ENCODE results near the gene HIGD2A. TPM values are rescaled to one million over a fixed set of nuclear protein-coding genes. Genes with fewer than 3 reads are reported as not detected.

HIGD2A gene
- total and polyA plus RNA-seq, 9 of the 15 experiments (the other 6 are each of a cell fraction or from before 2014, with no cell fraction given): 94.7 to 264 (median 163) TPM

- TF ChIP-seq PCBP2 (IDR thresholded peaks at IDR 0.05; ENCODE audit: low read depth, low read length, poor library complexity, severe bottlenecking) (no peak), POLR2H (tag; IDR thresholded peaks at IDR 0.05; ENCODE audit: low read depth) (peak; percentile 93), HMGN3 (IDR thresholded peaks at IDR 0.05; ENCODE audit: borderline replicate concordance, extremely low read depth, insufficient read length, low read depth, low read length) (no peak), SOX6 (IDR thresholded peaks at IDR 0.05) (peak; percentile 58; the same call in 1 of the 2 replicates), ZBTB12 (CRISPR knock-in tag; IDR thresholded peaks at IDR 0.05) (no peak), MCM5 (IDR thresholded peaks at IDR 0.05; ENCODE audit: low read depth) (no peak), POLR2G (IDR thresholded peaks at IDR 0.05; ENCODE audit: low read depth, low read length) (peak; percentile 89), UBTF (IDR thresholded peaks at IDR 0.05; ENCODE audit: borderline replicate concordance in 1 of 2, low read depth in 2 of 2, low read length in 2 of 2) (0 out of 4 replicates have a peak, but pooled peaks of 1 of the 2 experiments have one; percentile 38), MTA1 (IDR thresholded peaks at IDR 0.05; ENCODE audit: borderline replicate concordance) (peak; percentile 66; the same call in 1 of the 2 replicates), ZBTB7A (IDR thresholded peaks at IDR 0.05; ENCODE audit: borderline replicate concordance, control insufficient read depth, low read depth, low read length) (peak; percentile 77; the same call in 1 of the 2 replicates), ZNF384 (IDR thresholded peaks at IDR 0.05; ENCODE audit: low read depth, low read length) (0 out of 2 replicates have a peak, but pooled peaks have one; percentile 9), TRIM24 (IDR thresholded peaks at IDR 0.05) (peak in 1 of 2 experiments; percentile 100; a peak in 2 of 4 replicates), TCFL5 (CRISPR knock-in tag; conservative IDR thresholded peaks at IDR 0.05) (no peak), ZNF140 (CRISPR knock-in tag; IDR thresholded peaks at IDR 0.05) (no peak), CBX2 (IDR thresholded peaks at IDR 0.05; ENCODE audit: insufficient read depth, low read length, poor library complexity, severe bottlenecking) (no peak), CHD2 (IDR thresholded peaks at IDR 0.05; ENCODE audit: low read depth, low read length) (peak; percentile 96), MCM3 (IDR thresholded peaks at IDR 0.05) (no peak), TAF9B (IDR thresholded peaks at IDR 0.05; ENCODE audit: partially characterized antibody) (peak; percentile 96), KLF16 (IDR thresholded peaks at IDR 0.05) (no peak; the same call in 1 of the 2 replicates), TCF15 (CRISPR knock-in tag; IDR thresholded peaks at IDR 0.05) (no peak), HEY1 (CRISPR knock-in tag; IDR thresholded peaks at IDR 0.05; ENCODE audit: borderline replicate concordance) (no peak), HDAC1 (IDR thresholded peaks at IDR 0.05) (peak; percentile 70 to 100; a peak in 3 of 4 replicates), CTBP1 (IDR thresholded peaks at IDR 0.05; ENCODE audit: borderline replicate concordance) (peak; percentile 86)
Observed at GRCh38 chr5:176388444-176389134, at the start of gene HIGD2A, which contains the start of gene NOP16 (continued).
